MCF 10A (cell line): ENCODE results near the gene ZDHHC5. TPM values are rescaled to one million over a fixed set of nuclear protein-coding genes. Genes with fewer than 3 reads are reported as not detected.
A peak's percentile ranks its signal among the peaks of the same experiment; 100 is the strongest.

Source experiments
- BruUV-seq: library from RNA; stranded (reverse); fragments of 400-500 nt; replicated peaks from 2 replicates; lab custom pipeline; 2021; lab: Mats Ljungman, UMichigan
- CTCF ChIA-PET: fragments of 300-600 bp; sonication (Branson Sonifier 250); formaldehyde crosslinking; extraction: SDS; loops from one replicate; lab custom pipeline; 2021; ENCODE audit warnings: antibody characterized with exemption, inconsistent platforms; lab: Yijun Ruan, JAX
- POLR2A ChIA-PET: fragments of 300-600, 350-650 bp; sonication (Branson Sonifier 250); formaldehyde crosslinking; extraction: SDS; loops from one replicate; lab custom pipeline; 2020; ENCODE audit warnings: antibody characterized with exemption, inconsistent platforms; lab: Yijun Ruan, JAX
- DNase-seq: peaks from one replicate; pipeline ENCODE4 v3.0.0-alpha.2; 2018; ENCODE audit not compliant: unreplicated experiment
- H3K27ac Mint-ChIP-seq: one replicate; pipeline ENCODE4 v1.8.0; 2022; ENCODE audit warnings: mild to moderate bottlenecking, low read depth, mixed read lengths; ENCODE audit not compliant: unreplicated experiment
- H3K27me3 Mint-ChIP-seq: one replicate; pipeline ENCODE4 v1.8.0; 2022; ENCODE audit warnings: mixed read lengths; ENCODE audit not compliant: insufficient read depth, unreplicated experiment
- H3K36me3 Mint-ChIP-seq: one replicate; pipeline ENCODE4 v1.8.0; 2022; ENCODE audit warnings: mild to moderate bottlenecking, moderate library complexity, mixed read lengths; ENCODE audit not compliant: insufficient read depth, unreplicated experiment
- H3K4me1 Mint-ChIP-seq: one replicate; pipeline ENCODE4 v1.8.0; 2022; ENCODE audit warnings: mixed read lengths; ENCODE audit not compliant: insufficient read depth, unreplicated experiment
- H3K4me3 Mint-ChIP-seq: one replicate; pipeline ENCODE4 v1.8.0; 2022; ENCODE audit warnings: mild to moderate bottlenecking, moderate library complexity, mixed read lengths; ENCODE audit not compliant: unreplicated experiment
- H3K9me3 Mint-ChIP-seq: one replicate; pipeline ENCODE4 v1.8.0; 2022; ENCODE audit warnings: mixed read lengths; ENCODE audit not compliant: unreplicated experiment
- CTCF ChIP-seq: fragments of 200-600 bp; IDR thresholded peaks from one replicate; pipeline ENCODE4 v1.8.0; 2022; ENCODE audit warnings: antibody characterized with exemption, mild to moderate bottlenecking; ENCODE audit not compliant: unreplicated experiment
- intact Hi-C: fragments of 100-400 bp; cut with micrococcal nuclease; formaldehyde crosslinking; loops from 2 replicates; pipeline ENCODE4 v1.14.1; 2022
- total RNA-seq: library from RNA; stranded (reverse); gene quantifications from 2 replicates; pipeline ENCODE4 v1.2.3, GENCODE V29; 2022

The ZDHHC5 gene
- total RNA-seq, 1 experiment from 2014 or later: 73.8 TPM

GRCh38 chr11:57709802-57710367, 42.0 kb downstream of the ZDHHC5 start:
- POLR2A ChIA-PET: interaction anchor here (0.6 to 3.1 kb wide), 7 partner anchors 11 to 372 kb away, joined by 3 to 23 read pairs (median 3); partner anchors contain the start of genes CTNND1 and SELENOH
- TF ChIP-seq CTCF: no peak
- CTCF ChIA-PET: interaction anchor here (0.6 to 1.9 kb wide), 10 partner anchors 11 to 867 kb away, joined by 3 to 11 read pairs (median 4); no protein-coding TSS in a partner anchor
- intact Hi-C loops: loop anchor here (5.0 kb wide), 1 partner anchor 143 kb away; the partner anchor contains the start of gene UBE2L6
- Mint-ChIP-seq H3K27ac (no peak overlapping the region), H3K27me3 (no peaks in the 10 kb centered on the region), H3K4me1 (peaks cover 22% of the 10 kb centered on the region), H3K4me3 (no peak overlapping the region), H3K9me3 (no peaks in the 10 kb centered on the region), H3K36me3 (peaks cover 24% of the 10 kb centered on the region)
- no TSS peak for BruUV-seq
- DNase-seq: no peak

DNA sequence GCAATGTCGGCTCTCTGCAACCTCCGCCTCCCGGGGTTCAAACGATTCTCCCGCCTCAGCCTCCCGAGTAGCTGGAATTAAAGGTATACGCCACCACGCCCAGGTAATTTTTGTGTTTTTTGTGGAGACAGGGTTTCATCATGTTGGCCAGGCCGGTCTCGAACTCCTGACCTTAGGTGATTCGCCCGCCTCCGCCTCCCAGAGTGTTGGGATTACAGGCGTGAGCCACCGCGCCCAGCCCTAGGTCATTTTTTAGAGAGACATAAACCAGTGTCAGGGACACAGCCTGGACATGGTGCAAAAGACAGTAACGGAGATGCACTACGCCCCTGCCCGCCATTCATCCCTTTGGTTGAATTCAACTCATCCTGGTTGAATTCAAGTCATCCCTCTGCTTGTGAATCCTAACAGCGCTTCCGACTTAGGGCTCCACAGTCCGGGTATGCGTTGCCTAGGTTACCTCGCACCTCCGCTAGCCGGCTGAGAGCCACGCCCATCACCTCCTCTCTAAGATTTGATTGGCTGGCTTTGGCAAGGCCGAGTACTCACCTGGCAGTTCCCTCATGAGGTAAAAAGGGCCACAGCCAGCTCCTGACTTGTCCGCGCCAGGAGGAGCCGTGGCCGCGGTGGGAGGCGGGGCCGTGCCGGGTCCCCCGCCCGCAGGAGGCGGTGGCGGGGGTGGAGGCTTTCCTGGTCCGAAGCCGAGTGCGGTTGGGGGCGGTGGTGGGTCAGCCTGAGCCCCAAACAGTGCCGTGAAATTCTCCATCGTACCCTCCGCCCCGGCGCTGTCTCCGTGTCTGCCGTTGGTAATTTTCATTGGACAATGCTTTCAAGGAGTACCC, 43.7 kb downstream of the ZDHHC5 start, which contains the start of gene MED19:
Gene MED19 (minus strand): TSS at position 802 of the 842 bp plus-strand sequence. CDS start 36 bp downstream, at position 766.
- TF ChIP-seq CTCF: no peak
- peaks cover 22% of the 10 kb centered on the region for H3K4me1 Mint-ChIP-seq
- DNase-seq: peak; percentile 91
- no peaks in the 10 kb centered on the region for H3K27me3 Mint-ChIP-seq
- POLR2A ChIA-PET: interaction anchor here (0.5 to 3.9 kb wide), 34 partner anchors 9 to 873 kb away, joined by 3 to 42 read pairs (median 6); partner anchors contain the start of genes CLP1, CTNND1, SELENOH and TIMM10
- H3K9me3 Mint-ChIP-seq: no peaks in the 10 kb centered on the region
- peak within 1 kb of the TSS; percentile 90 for H3K4me3 Mint-ChIP-seq
- BruUV-seq: TSS peak; percentile 71
- intact Hi-C loops: loop anchor here (1.0 to 5.0 kb wide), 3 partner anchors 43 to 144 kb away; partner anchors contain the start of genes UBE2L6 and ZDHHC5
- H3K36me3 Mint-ChIP-seq: peaks cover 13% of the 10 kb centered on the region
- CTCF ChIA-PET: interaction anchor here (0.7 to 3.6 kb wide), 6 partner anchors 49 to 939 kb away, joined by 3 to 25 read pairs (median 3); no protein-coding TSS in a partner anchor
- H3K27ac Mint-ChIP-seq: peak within 1 kb of the TSS; percentile 81

- BruUV-seq: TSS peak; percentile 66
- Mint-ChIP-seq H3K9me3 (no peaks in the 10 kb centered on the region), H3K4me3 (peak within 1 kb of the TSS; percentile 90), H3K27ac (peak within 1 kb of the TSS; percentile 81), H3K27me3 (no peaks in the 10 kb centered on the region), H3K4me1 (peaks cover 22% of the 10 kb centered on the region), H3K36me3 (peaks cover 14% of the 10 kb centered on the region)
- peak; percentile 99 for DNase-seq
- POLR2A ChIA-PET: interaction anchor here (0.6 to 3.9 kb wide), 43 partner anchors 9 to 1427 kb away, joined by 3 to 42 read pairs (median 5); partner anchors contain the start of genes CLP1, CTNND1, SELENOH and TIMM10
- no peak for TF ChIP-seq CTCF
- intact Hi-C loops: loop anchor here (1.0 to 5.0 kb wide), 3 partner anchors 44 to 145 kb away; partner anchors contain the start of genes UBE2L6 and ZDHHC5
- CTCF ChIA-PET: interaction anchor here (0.5 to 3.6 kb wide), 6 partner anchors 18 to 768 kb away, joined by 3 to 25 read pairs (median 3); no protein-coding TSS in a partner anchor
Measured at GRCh38 chr11:57712256-57713150, 44.6 kb downstream of the ZDHHC5 start, which contains the start of gene TMX2. TMX2 (plus strand) TSS chr11:57712593; CDS start chr11:57712619, 26 bp downstream.
